DMS153 (cell line): ENCODE measurements around the gene HOXC5.

Experiments
- DNase-seq: peaks from one replicate; lab custom pipeline; 2025; lab: John Stamatoyannopoulos, UW

The HOXC5 gene

GRCh38 chr12:54047160-54047963 is 14.5 kb downstream of the HOXC5 start:
- no peak for DNase-seq

- no peak for DNase-seq
These were observed 15.1 kb downstream of the HOXC5 start for GRCh38 chr12:54047964-54048303.

GRCh38 chr12:54048406-54049093 is 15.7 kb downstream of the HOXC5 start:
- no peak for DNase-seq

DNA sequence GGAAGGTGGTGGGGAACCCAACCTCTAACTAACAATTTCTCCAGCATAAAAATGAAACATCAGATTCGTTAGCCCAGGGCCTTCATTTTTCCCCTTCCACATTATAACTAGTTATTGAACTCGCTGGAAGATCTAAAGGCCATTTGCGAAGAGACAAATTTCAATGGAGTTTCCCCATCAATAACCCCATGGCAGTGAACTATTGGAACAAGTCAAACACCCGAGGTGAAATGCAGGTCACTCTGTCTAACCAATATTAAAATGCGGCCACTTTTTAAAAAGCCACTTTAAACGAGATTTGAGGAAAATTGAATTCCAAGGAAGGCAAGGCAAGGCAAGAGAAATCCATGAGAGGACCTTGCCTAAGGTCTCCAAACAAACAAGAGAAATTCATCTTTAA is 16.3 kb downstream of the HOXC5 start:
- no peak for DNase-seq

DNA sequence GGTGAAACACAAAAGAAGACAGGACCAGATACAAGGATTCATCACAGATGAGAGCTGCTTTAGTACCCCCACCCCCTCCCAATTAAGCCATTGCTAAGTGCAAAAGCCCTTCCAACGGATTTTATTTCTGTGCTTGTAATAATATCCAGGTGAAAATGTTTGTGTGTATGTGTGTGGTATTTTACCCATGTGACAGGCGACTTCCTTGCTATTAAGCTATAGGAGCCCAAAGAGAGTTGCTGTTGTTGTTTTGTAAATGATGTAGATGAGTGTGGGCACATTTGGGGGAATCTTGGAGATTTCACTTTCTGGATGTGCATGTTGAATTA is 17.6 kb downstream of the HOXC5 start:
- DNase-seq: no peak

- DNase-seq: no peak
These were observed 18.4 kb downstream of the HOXC5 start for GRCh38 chr12:54051026-54051842.

DNA sequence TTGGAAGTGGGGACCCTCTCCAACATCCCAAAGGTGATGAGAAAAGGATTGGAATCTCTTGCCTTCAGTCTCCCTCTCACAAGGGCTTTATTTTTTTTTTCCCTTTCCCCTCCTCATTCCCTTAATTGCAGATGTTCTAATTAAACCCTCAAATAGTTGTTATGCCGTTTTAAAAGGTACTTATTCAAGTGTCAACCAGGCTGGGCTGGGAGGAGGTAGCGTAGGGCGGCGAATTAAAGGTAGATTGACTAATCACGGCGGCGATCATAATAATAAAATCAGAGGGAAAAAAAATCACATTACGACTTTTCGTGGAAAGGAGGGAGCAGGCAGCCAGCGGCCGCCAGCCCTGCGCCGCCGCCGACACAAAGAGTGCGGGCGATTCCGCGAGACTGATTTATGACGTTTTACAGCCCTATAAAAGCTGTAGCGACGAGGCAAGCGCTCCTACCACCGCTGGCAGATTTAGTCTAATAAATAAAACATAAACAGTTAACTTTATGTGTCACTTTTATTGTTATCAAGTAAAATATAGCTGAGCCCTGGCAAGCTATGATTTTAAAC is 19.1 kb downstream of the HOXC5 start:
- peak; percentile 34 for DNase-seq

GRCh38 chr12:54052438-54053002 is 19.7 kb downstream of the HOXC5 start:
- no peak for DNase-seq

GRCh38 chr12:54053003-54053750 is 20.3 kb downstream of the HOXC5 start:
- no peak for DNase-seq

GRCh38 chr12:54053751-54054741 is 21.2 kb downstream of the HOXC5 start, which contains the start of gene HOXC4:
TSS of gene HOXC4 (plus strand) at chr12:54053835. CDS start at chr12:54053923, 88 bp downstream.
- DNase-seq: peak; percentile 39

DNA sequence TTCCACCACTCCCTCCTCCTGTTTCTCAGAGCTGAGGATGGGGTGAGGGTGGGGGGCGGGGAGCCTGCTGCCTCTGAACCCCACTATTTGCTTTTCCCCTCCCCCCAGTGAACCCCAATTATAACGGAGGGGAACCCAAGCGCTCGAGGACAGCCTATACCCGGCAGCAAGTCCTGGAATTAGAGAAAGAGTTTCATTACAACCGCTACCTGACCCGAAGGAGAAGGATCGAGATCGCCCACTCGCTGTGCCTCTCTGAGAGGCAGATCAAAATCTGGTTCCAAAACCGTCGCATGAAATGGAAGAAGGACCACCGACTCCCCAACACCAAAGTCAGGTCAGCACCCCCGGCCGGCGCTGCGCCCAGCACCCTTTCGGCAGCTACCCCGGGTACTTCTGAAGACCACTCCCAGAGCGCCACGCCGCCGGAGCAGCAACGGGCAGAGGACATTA is 21.9 kb downstream of the HOXC5 start:
- DNase-seq: no peak

GRCh38 chr12:54055552-54055951 is 22.7 kb downstream of the HOXC5 start:
- DNase-seq: no peak

DNA sequence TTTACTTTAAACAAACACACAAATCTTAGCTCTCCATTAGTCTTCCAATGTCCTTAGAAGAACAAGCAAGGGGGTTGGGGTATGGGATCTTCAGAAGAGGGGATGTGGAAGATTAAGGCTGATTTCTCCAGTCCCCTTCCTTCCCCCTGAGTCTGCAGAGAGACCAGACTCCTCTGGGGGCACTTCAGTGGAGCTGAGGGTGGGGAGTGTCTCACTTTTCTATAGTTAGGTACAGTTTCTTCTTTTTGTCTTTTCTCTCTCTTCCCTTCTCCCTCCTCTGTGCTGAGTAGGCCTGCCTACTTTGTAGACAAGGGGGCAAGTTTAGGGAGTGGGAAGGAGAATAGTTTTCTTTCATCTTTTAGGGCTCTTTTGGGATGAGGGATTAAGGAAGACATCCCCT is 23.3 kb downstream of the HOXC5 start:
- no peak for DNase-seq

DNA sequence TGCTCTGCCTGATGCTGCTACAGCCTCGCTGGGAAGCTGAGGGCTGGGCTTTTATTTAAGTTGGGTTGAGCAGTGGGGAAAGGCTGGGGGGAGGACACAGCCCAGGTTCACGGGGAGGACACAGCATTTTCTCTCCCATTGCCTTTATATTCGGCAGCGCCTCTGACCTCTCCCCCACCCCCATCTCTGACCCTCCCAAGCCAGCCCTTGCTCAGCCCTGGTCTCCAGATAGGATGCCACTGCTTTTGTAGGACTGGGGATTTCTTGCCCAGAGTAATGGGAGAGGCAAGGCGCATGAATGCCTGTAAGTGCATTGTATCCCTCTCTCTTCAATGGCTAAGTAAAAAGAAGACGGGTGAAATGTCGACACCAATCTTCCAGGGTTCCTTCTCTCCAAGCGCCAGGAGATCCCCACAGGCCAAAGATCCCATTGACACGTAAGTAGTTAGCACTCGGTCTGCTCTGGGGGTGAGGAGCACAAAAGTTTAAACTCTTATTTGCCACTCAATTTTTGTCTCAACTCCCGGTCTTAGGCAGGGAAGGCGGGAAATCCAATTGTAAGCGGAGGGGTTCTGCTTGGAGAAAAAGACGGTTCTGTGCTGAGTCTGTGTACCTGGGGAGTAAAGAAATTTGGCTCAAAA is 25.4 kb downstream of the HOXC5 start:
- DNase-seq: no peak

GRCh38 chr12:54059668-54060067 is 26.8 kb downstream of the HOXC5 start:
- no peak for DNase-seq

DNA sequence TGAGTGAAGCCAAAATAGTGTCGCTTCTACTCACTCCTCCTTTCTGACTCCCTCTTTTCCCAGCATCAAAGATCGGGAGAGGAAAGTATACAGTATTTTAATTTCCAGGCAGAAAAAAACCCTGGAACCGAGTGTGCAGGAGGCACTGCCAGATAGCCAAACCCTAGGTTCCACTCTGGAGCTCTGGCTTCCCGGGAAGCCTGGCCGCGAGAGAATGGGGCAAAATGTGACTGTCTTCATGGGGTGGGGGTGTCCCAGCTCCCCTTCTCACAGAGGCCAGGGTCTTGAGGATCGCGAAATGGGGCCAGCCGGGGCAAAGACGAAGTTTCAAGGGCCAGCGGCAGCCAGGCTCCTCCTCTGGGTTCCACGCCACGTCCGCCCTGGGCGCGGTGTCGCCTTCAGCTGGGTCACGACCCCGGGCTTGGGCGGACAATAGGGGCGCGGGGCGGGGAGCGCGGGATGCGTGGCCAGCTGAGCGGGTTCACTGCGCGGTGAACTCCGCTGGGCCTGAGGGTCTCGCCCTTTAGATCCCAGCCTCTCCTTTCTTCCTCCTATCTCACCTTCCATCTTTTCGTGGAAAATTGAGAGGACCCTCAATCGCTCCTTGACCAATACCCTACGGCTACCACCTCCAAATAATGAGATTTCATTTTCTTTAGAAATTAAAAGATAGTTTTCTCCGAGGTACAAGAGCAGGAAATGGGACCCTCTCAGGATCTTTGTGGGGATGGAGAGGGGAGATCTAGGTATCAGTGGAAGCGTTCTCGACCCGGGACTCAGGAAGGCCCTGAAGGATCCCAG is 27.5 kb downstream of the HOXC5 start:
- DNase-seq: no peak

DNA sequence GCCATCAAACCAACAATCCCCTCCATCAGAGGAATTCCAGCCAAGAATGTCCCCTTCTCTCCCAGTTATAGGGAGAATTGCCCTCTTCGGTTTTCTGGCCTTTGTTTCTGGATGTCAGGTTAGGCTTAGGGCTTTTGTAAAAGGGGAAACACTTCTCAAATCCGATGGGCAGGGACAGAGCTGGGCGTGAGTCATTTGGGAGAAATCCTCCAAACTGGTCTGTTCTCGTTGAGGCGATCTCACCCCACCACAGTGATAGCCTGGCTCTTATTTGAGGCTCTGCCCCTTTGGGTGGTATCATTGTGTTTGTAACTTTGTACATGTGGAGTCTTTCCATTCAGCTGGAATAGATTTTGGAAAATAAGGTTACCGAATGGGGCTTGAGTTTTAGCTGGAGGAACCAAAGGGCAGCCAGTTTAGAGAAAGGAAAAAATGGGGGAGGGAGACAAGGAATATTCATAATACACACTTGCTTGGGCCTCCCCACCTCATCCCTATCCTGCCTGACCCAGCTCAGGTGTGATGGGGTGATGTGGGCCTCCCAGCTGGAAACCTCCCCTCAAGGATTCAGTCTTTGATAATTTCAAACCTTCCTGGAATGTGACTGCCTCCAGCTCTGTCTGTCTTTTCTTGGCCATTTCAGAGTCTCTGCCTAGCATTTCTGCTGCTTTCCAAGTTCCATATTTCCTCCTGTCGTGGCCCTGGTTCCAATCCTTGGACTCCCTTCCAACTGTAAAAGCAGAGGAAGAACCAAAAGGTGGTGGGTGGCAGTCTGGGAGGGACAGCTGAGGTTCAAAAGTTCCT is 28.3 kb downstream of the HOXC5 start:
- DNase-seq: no peak

GRCh38 chr12:54065677-54066076 is 32.8 kb downstream of the HOXC5 start:
- DNase-seq: no peak
